ENCODE data around the gene ZNF432.
A peak's percentile ranks its signal among the peaks of the same experiment; 100 is the strongest.
"Not testable (repeated sequence)": the region's sequence is repeated elsewhere in the genome, so short reads cannot be mapped to it uniquely, and the experiment has no call there.

The ZNF432 gene

GRCh38 chr19:52048555-52049501, at the start of gene ZNF432:
Gene ZNF432, minus strand, starts transcription at chr19:52048838. Its CDS starts 1,970 bp downstream, at chr19:52046868.
- DNase-seq (ENCODE audit: low read depth), result peak; percentile 52

GRCh38 chr19:52096416-52096815, 47.8 kb upstream of the ZNF432 start:
- DNase-seq (ENCODE audit: low read depth), result not testable (repeated sequence)

DNA sequence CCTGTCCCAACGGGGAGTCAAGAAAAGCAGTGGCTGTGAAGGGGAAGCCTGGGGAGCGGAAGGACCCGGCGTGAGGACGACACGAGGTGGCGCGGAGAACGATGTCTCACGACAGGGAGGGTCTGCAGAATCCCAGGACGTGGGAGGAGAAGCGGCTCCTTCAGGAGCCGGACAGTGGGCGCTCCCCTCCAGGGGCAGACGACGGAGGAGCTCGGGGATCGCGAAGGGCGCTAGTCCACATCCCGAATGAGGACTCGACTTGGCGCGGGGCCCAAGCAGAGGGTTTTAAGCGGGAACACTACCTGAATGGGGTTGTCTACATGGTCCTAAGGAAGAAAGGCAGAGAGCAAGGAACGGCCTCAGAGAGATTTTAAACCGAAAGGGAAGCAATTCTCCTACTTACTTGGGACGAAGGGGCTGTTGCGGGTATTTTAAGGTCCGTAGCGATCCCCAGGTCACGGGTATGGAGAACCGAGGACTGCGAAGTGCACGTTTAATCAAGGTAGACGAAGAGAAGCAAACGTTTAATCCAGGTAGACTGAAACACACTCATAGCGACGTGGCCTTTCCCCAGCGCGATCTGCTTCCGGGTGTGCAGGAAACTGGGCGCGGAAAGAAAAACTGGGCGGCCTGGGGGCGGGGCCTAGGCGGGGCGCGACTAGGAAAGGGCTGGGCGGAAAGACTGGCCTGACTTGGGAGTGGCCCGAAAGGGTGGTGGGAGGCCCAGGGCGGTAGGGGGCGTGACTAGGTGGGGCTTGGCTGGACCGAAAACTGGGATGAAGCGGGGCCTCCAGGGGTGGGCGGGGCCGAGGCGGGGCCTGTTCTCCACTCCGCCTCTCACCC, 46.8 kb upstream of the ZNF432 start, which contains the start of gene ZNF841:
ZNF841 (minus strand) TSS at position 594 of the 843 bp plus-strand sequence. CDS start 10,964 bp downstream, outside the sequence.
- peak; percentile 82 for DNase-seq (ENCODE audit: low read depth)

DNA sequence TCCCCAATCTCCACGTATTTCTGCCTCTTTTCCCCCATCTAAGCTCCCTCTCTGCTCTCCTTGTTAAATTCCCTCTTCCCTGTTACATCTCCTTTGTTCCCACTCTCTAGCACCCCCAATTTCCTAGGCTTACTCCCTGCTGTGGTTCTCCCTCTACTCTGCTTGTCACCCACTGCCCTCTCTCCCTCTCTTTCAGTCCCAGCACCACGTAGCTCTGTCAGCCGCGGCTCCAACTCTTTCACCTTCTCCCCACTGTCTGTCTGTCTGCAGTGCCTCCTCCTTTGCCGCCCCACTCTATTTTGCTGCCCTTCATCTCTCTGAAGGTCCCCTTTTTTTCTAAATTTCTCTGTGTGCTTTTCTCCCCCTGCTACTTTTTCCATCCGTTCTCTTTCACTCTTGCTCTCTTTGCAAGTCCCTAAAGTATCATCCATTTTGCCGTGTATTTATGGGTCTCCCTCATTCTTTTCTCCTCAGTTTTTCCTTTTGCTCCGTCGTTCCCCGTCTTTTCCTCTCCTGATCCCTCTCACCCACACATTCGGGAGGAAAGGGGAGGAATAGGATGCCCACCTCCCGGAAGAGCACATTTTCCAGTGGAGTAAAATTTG, 46.0 kb upstream of the ZNF432 start:
- DNase-seq (ENCODE audit: low read depth), result no peak

GRCh38 chr19:52086481-52086880, 37.8 kb upstream of the ZNF432 start:
- DNase-seq (ENCODE audit: low read depth), result no peak

DNA sequence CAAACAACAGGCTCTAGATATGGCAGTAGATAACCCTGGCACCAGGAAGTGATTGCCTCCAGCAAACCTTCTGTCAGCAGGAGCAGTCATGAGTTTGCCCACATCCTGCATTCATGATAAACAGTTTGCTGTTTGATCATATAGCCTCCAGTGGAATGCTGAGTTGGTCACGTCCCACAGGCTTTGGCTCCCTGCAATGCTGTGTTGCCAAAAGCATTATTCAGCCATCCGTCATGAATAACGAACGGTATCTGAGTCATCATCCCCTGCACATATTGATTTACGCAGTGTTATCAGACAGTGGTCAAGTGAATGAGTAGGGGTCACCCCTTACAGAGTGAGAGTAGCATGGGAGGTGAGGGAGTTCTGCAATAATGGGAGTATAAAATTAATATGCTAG, 21.9 kb upstream of the ZNF432 start:
- no peak for DNase-seq (ENCODE audit: low read depth)

GRCh38 chr19:52069653-52070052, 21.0 kb upstream of the ZNF432 start:
- DNase-seq (ENCODE audit: low read depth), result no peak

GRCh38 chr19:52066258-52066863, 17.7 kb upstream of the ZNF432 start:
- DNase-seq (ENCODE audit: low read depth), result no peak

GRCh38 chr19:52065399-52065798, 16.8 kb upstream of the ZNF432 start:
- DNase-seq (ENCODE audit: low read depth), result no peak

GRCh38 chr19:52056480-52056879, 7.8 kb upstream of the ZNF432 start:
- DNase-seq (ENCODE audit: low read depth), result not testable (repeated sequence)

DNA sequence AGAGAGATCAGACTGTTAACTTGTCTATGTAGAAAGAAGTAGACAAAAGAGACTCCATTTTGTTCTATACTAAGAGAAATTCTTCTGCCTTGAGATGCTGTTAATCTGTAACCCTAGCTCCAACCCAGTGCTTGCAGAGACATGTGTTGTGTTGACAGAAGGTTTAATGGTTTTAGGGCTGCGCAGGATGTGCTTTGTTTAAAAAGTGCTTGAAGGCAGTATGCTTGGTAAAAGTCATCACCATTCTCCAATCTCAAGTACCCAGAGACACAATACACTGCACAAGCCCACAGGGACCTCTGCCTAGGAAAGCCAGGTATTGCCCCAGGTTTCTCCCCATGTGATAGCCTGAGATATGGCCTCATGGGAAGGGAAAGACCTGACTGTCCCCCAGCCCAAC, 3.1 kb upstream of the ZNF432 start:
- DNase-seq (ENCODE audit: low read depth), result not testable (repeated sequence)

DNA sequence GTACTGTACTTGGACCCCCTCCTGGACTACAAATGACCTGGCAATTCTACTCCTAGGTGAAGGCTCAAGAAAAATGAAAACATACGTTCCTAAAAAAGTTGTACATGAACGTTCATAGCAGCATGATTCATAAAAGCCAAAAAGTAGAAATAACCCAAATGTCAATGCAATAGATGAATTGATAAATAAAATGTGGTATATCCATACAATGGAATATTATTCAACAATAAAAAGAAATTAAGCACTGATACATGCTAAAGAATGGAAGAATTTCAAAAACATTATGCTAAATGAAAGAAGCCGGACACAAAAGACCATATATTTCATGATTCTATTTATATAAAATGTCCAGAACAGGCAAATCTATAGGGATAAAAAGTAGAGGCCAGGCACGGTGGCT, 9.5 kb downstream of the ZNF432 start:
- no peak for DNase-seq (ENCODE audit: low read depth)

DNA sequence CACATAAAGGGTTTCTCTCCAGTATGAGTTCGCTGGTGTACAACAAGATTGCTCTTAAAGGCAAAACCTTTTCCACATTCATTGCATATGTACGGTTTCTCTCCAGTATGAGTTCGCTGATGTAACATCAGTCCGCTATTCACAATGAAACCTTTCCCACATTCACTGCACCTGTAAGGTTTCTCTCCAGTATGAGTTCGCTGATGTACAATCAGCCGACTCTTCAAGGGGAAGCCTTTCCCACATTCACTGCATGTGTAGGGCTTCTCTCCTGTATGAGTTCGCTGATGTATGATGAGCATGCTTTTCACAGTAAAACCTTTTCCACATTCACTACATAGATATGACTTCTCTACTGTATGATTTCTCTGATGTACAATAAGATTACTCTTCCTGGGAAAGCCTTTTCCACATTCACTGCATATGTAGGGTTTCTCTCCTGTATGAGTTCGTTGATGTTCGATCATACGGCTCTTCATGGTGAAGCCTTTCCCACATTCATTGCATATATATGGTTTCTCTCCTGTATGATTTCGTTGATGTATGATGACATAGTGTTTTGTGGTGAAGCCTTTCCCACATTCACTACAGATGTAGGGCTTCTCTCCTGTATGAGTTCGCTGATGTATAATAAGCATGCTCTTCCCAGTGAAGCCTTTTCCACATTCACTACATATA, 14.4 kb downstream of the ZNF432 start:
- DNase-seq (ENCODE audit: low read depth), result no peak

DNA sequence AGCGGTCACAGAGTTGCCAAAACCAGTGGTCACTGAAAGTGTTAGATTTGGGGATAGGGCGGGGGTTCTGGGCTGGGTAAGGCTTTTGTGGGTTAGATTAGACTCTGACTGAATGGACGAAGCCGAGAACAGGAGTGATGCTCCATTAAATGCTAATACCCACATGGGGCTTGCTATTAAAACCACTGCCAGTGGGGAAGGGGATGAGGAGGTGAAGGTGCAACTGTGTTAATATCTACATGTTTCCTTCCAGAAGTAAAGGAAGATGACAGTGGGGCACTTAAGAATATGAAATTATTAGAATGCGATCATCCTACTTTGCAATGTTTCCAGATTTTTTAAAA, 19.9 kb downstream of the ZNF432 start:
- no peak for DNase-seq (ENCODE audit: low read depth)

DNA sequence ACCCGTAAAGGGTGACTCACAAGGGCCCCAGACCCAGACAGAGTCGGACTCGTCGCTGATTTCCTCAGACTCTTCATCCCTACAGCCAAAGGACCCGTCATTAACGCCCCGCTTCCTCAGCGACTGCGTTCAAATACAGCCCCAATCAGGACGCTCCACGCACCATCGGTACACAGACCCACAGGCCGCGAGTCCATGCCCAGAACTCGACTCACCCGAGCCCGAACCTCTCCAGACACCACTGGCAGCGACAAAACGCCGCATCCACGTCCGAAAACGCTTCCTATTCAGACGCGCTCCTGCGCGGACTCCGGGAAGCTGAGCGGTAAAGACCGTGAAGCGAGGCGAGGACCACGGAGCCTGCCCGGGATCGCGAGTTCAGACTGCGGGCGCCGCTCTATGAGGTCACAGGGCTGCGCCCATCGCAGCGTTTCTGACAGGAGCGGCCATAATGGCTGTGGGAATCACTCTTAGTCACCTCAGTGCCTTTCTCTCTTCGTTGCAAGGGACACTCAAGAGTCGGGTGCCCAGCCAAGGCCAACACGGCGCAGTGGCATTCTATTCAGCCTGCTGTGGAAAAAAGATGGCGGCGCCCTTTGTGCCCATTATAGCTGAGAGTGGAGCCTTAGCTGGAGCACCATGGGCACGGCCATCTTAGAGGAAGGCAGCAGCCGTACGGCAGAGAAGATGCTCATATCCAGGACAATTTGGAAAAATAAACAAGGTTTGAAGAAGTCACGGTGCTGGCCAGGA, 20.4 kb downstream of the ZNF432 start, which contains the start of gene ZNF614:
ZNF614 (minus strand) TSS at position 353 of the 753 bp plus-strand sequence. CDS start 2,634 bp downstream, outside the sequence.
- DNase-seq (ENCODE audit: low read depth), result peak; percentile 69

DNA sequence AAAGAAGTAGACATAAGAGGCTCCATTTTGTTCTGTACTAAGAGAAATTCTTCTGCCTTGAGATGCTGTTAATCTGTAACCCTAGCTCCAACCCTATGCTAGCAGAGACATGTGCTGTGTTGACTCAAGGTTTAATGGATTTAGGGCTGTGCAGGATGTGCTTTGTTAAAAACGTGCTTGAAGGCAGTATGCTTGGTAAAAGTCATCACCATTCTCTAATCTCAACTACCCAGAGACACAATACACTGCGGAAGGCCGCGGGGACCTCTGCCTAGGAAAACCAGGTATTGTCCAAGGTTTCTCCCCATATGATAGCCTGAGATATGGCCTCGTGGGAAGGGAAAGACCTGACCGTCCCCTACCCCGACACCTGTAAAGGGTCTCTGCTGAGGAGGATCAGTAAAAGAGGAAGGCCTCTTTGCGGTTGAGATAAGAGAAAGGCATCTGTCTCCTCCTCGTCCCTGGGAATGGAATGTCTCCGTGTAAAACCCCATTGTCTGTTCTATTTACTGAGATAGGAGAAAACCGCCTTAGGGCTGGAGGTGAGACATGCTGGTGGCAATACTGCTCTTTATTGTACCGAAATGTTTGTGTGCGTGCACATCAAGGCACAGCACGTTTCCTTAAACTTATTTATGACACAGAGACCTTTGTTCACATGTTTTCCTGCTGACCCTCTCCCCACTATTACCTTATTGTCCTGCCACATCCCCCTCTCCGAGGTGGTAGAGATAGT, 22.2 kb downstream of the ZNF432 start:
- DNase-seq (ENCODE audit: low read depth), result not testable (repeated sequence)

- DNase-seq (ENCODE audit: low read depth), result not testable (repeated sequence)
Measured at GRCh38 chr19:52024478-52024877, 24.2 kb downstream of the ZNF432 start.

DNA sequence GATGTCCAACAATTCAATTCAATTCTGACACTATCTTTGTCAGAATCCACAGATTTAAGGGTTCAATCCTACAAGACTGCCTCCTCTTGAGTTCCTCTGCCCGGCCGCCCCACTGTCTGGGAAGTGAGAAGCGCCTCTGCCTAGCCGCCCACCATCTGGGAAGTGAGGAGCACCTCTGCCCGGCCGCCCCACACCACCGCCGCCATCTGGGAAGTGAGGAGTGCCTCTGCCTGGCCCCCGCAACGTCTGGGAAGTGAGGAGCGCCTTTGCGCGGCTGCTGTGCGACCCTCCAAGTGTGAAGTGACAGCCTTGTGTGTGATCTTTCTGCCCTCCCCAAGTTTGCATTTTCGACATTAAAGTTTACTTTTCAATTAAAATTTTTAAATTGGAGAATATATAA, 26.4 kb downstream of the ZNF432 start:
- no peak for DNase-seq (ENCODE audit: low read depth)

- DNase-seq (ENCODE audit: low read depth), result no peak
Measured at GRCh38 chr19:52020506-52020905, 28.1 kb downstream of the ZNF432 start.

- DNase-seq (ENCODE audit: low read depth), result no peak
Measured at GRCh38 chr19:52010674-52011073, 38.0 kb downstream of the ZNF432 start.

All from stimulated activated CD8-positive, alpha-beta memory T cell treated with anti-CD3 and anti-CD28 coated beads, Interleukin-7, amount 100 ng/mL, for 24 hours (primary cell).